Stimulated activated CD8-positive, alpha-beta memory T cell treated with anti-CD3 and anti-CD28 coated beads, Interleukin-15, amount 100 ng/mL, for 4 hours (primary cell): ENCODE results near the gene FHOD1.

Experiments used
- DNase-seq, 2 donors: peaks; one replicate each; pipeline ENCODE4 v3.0.0-alpha.2; 2020; ENCODE audit warnings: low read depth in 2 of 2

The FHOD1 gene

GRCh38 chr16:67190448-67191399 lies 56.6 kb downstream of the FHOD1 start:
- no peak for DNase-seq

- no peak for DNase-seq
Observed at GRCh38 chr16:67190041-67190440, 57.2 kb downstream of the FHOD1 start, which contains the start of gene EXOC3L1. Gene EXOC3L1 (minus strand): TSS chr16:67190136. CDS start chr16:67189676, 460 bp downstream.

GRCh38 chr16:67188798-67189197 lies 58.5 kb downstream of the FHOD1 start:
- DNase-seq, result no peak

GRCh38 chr16:67188323-67188722 lies 59.0 kb downstream of the FHOD1 start:
- no peak for DNase-seq

GRCh38 chr16:67187175-67187890 lies 59.9 kb downstream of the FHOD1 start:
- no peak for DNase-seq

- DNase-seq, result no peak
Observed at GRCh38 chr16:67186550-67186950, 60.7 kb downstream of the FHOD1 start.

GRCh38 chr16:67185651-67186134 lies 61.6 kb downstream of the FHOD1 start:
- no peak for DNase-seq

GRCh38 chr16:67184995-67185650 lies 62.2 kb downstream of the FHOD1 start:
- peak; percentile 53 to 60 for DNase-seq

- DNase-seq, result no peak
Observed at GRCh38 chr16:67184453-67184994, 62.8 kb downstream of the FHOD1 start.

GRCh38 chr16:67183627-67184452 lies 63.4 kb downstream of the FHOD1 start, which contains the start of gene MATCAP1:
Gene MATCAP1 (minus strand): TSS chr16:67183963. CDS start chr16:67180610, 3,353 bp downstream.
- peak; percentile 78 to 91 for DNase-seq

GRCh38 chr16:67183284-67183626 lies 64.0 kb downstream of the FHOD1 start:
- DNase-seq, result no peak

- DNase-seq, result no peak
Observed at GRCh38 chr16:67182288-67182687, 65.0 kb downstream of the FHOD1 start.

GRCh38 chr16:67181346-67181745 lies 65.9 kb downstream of the FHOD1 start:
- DNase-seq, result no peak

GRCh38 chr16:67180166-67180565 lies 67.1 kb downstream of the FHOD1 start:
- DNase-seq, result no peak

GRCh38 chr16:67179421-67180080 lies 67.7 kb downstream of the FHOD1 start:
- DNase-seq, result no peak
